Measurements from ENCODE around the gene GIPC3. TPM values are rescaled to one million over a fixed set of nuclear protein-coding genes. Genes with fewer than 3 reads are reported as not detected.

Gene GIPC3, protein sequence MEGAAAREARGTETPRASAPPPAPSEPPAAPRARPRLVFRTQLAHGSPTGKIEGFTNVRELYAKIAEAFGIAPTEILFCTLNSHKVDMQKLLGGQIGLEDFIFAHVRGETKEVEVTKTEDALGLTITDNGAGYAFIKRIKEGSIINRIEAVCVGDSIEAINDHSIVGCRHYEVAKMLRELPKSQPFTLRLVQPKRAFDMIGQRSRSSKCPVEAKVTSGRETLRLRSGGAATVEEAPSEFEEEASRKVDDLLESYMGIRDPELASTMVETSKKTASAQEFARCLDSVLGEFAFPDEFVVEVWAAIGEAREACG
- total RNA-seq (1 to 10 TPM in 2 of 4 donors, under 1 TPM in 2; 0.89 to 2.1 (median 1.2) TPM), polyA plus RNA-seq (1.2 TPM)
- long read RNA-seq, donor 1, full-length matches to known transcripts: 1 of 1 reads
- long read RNA-seq, donor 1, partial matches to known transcripts: 0 of 1 reads
- long read RNA-seq, donor 1, other reads (novel, unspliced or antisense): 0 of 1 reads
- long read RNA-seq, donor 2: 0 reads
- long read RNA-seq, donor 3: 0 reads
- long read RNA-seq, donor 4, partial matches to known transcripts: 2 of 2 reads
- long read RNA-seq, donor 4, other reads (novel, unspliced or antisense): 0 of 2 reads

DNA sequence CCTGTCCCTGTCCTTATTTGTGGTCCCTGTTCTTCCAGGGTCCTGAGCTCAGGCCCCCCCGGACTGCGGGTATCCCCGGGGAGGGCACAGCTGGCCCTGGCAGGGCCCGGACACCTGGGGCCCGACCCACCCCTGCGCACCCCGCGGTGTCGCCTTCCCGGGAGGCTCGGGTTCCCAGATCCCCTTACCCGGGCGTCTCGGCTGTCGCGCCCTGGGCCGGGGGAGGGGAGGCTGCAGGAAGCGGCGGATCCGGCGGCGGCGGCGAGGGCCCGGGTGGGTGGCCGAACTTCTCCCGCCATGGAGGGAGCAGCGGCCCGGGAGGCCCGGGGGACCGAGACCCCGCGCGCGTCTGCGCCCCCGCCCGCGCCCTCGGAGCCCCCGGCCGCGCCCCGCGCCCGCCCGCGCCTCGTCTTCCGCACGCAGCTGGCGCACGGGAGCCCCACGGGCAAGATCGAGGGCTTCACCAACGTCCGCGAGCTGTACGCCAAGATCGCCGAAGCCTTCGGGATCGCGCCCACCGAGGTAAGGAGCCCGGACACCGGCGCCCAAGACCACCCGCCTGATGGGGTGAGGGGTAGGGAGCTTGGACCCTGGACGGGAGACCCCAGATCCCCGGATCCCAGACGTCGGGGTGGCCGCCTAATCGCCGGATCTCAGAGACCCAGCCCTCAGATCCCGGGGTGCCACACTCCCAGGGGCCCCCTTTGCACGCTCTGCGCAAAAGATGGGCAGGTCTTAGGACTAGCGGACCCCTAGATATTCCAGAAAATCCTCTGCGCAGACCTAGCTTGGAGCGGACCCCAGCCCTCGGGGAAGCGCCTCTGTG is at the start of gene GIPC3:
GIPC3 (plus strand) TSS at position 178 of the 826 bp plus-strand sequence; CDS start at position 298, 120 bp downstream.
- DNase-seq (peak in 1 of 3 donors; percentile 62), ATAC-seq (peak; percentile 6 to 17)
- 6% methylated on average over 84 of the region's 84 CpGs for WGBS
- Histone ChIP-seq H3K4me1 (ENCODE audit: control insufficient read depth, insufficient read depth, low read length) (no peaks in the 10 kb centered on the region), H3K9me3 (ENCODE audit: control insufficient read depth, low read length) (no peaks in the 10 kb centered on the region), H3K4me3 (ENCODE audit: low read length) (peak within 1 kb of the TSS; percentile 44), H3K27me3 (ENCODE audit: control insufficient read depth, insufficient read depth) (no peaks in the 10 kb centered on the region), H3K27ac (ENCODE audit: low read length) (no peak within 1 kb of the TSS)
- intact Hi-C loops (cut with DNase I): no loop called here

- Histone ChIP-seq H3K9me3 (ENCODE audit: control insufficient read depth, low read length) (no peaks in the 10 kb centered on the region), H3K27ac (ENCODE audit: low read length) (no peak overlapping the region), H3K4me1 (ENCODE audit: control insufficient read depth, insufficient read depth, low read length) (no peaks in the 10 kb centered on the region), H3K27me3 (ENCODE audit: control insufficient read depth, insufficient read depth) (no peaks in the 10 kb centered on the region), H3K4me3 (ENCODE audit: low read length) (no peak overlapping the region)
- WGBS: 91% methylated on average over 14 of the region's 14 CpGs
- intact Hi-C loops (cut with DNase I): no loop called here
- ATAC-seq (no peak), DNase-seq (peak in 1 of 3 donors; percentile 66)
These were observed 49.7 kb upstream of the GIPC3 start for GRCh38 chr19:3535563-3535965.

DNA sequence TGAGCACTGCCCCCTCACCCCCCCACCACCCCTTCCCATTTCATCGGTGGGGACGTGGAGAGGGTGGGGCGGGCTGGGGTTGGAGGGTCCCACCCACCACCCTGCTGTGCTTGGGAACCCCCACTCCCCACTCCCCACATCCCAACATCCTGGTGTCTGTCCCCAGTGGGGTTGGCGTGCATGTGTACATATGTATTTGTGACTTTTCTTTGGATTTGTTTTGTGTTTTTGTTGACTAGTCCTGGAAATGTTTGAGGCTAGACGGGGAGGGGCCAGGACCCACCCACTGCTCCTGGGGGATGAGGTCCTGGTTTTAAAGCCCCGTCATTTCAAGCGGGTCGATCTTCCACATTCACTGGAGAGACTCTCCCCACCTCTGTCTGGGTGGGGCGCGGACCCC is 49.3 kb upstream of the GIPC3 start:
- Histone ChIP-seq H3K4me3 (ENCODE audit: low read length) (no peak overlapping the region), H3K9me3 (ENCODE audit: control insufficient read depth, low read length) (no peaks in the 10 kb centered on the region), H3K4me1 (ENCODE audit: control insufficient read depth, insufficient read depth, low read length) (no peaks in the 10 kb centered on the region), H3K27me3 (ENCODE audit: control insufficient read depth, insufficient read depth) (no peaks in the 10 kb centered on the region), H3K27ac (ENCODE audit: low read length) (no peak overlapping the region)
- peak in 1 of 3 donors; percentile 40 for DNase-seq
- ATAC-seq: no peak
- 79% methylated on average over 10 of the region's 10 CpGs for whole genome bisulfite sequencing
- intact Hi-C loops (cut with DNase I): no loop called here

DNA sequence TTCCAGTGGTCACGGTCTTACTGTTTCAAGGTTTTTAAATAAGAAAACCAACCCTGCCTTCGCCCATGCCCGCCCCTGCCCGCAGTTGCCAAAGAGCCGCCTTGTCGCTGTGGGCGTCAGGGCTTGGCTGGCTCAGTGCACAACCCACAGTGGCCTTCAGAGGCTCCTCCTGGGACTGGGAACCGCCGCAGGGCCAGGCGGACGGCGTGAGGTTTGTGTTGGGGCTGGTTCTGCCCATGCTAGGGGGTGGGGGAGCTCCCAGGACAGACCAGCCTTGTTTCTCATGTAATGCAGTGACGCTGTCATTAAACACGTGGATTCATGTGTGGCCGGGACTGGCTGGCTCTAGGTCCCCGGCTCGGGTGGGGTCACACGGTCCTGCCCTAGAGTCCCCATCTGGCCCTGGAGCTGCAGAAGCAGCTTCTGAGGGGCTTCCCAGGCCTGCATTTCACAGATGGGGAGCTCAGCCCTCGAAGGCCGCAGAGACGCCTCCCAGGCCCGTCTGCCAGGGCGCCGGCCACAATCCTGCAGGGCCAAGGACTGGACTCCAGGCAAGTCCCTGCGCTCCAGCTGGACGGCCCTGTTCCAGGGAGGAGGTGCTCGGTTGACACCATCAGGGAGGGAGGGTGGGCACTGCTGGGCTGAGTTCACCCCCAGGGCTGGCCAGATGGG is 48.7 kb upstream of the GIPC3 start:
- H3K9me3 ChIP-seq (ENCODE audit: control insufficient read depth, low read length): no peaks in the 10 kb centered on the region
- ATAC-seq (peak; percentile 52 to 68), DNase-seq (peak; percentile 71 to 88 (median 88))
- no peaks in the 10 kb centered on the region for H3K27me3 ChIP-seq (ENCODE audit: control insufficient read depth, insufficient read depth)
- no peaks in the 10 kb centered on the region for H3K4me1 ChIP-seq (ENCODE audit: control insufficient read depth, insufficient read depth, low read length)
- intact Hi-C loops (cut with DNase I): no loop called here
- no peak overlapping the region for H3K4me3 ChIP-seq (ENCODE audit: low read length)
- 64% methylated on average over 27 of the region's 27 CpGs for WGBS
- H3K27ac ChIP-seq (ENCODE audit: low read length): no peak overlapping the region

DNA sequence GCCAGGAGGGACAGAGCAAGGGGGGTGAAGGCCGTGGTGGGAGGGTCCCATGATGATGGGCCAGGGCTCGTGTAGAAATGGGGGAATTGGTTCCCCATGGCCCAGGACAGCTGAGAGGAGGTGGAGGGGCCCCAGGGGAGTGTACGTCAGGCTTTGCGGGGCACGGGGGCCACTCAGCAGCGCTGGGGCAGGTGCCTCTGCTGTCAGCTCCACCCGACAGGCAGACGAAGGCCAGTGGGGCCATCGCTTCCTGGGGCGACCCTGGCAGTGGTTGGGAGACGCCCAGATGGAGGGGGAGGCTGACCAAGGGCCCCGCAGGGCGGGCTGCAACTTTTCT is 48.2 kb upstream of the GIPC3 start:
- H3K4me3 ChIP-seq (ENCODE audit: low read length): no peak overlapping the region
- intact Hi-C loops (cut with DNase I): no loop called here
- no peaks in the 10 kb centered on the region for H3K4me1 ChIP-seq (ENCODE audit: control insufficient read depth, insufficient read depth, low read length)
- 60% methylated on average over 13 of the region's 13 CpGs for WGBS
- no peak overlapping the region for H3K27ac ChIP-seq (ENCODE audit: low read length)
- peak in 1 of 2 donors; percentile 1 for ATAC-seq
- H3K27me3 ChIP-seq (ENCODE audit: control insufficient read depth, insufficient read depth): no peaks in the 10 kb centered on the region
- no peaks in the 10 kb centered on the region for H3K9me3 ChIP-seq (ENCODE audit: control insufficient read depth, low read length)
- no peak for DNase-seq

- Histone ChIP-seq H3K4me3 (ENCODE audit: low read length) (no peak overlapping the region), H3K27me3 (ENCODE audit: control insufficient read depth, insufficient read depth) (no peaks in the 10 kb centered on the region), H3K9me3 (ENCODE audit: control insufficient read depth, low read length) (no peaks in the 10 kb centered on the region), H3K4me1 (ENCODE audit: control insufficient read depth, insufficient read depth, low read length) (no peaks in the 10 kb centered on the region), H3K27ac (ENCODE audit: low read length) (no peak overlapping the region)
- 86% methylated on average over 22 of the region's 22 CpGs for WGBS
- DNase-seq: peak in 2 of 3 donors; percentile 59 to 66
- intact Hi-C loops (cut with DNase I): no loop called here
- ATAC-seq: peak; percentile 3 to 8
These were observed 47.6 kb upstream of the GIPC3 start for GRCh38 chr19:3537438-3538240.

GRCh38 chr19:3538258-3538929 is 46.9 kb upstream of the GIPC3 start:
- DNase-seq (no peak), ATAC-seq (no peak)
- intact Hi-C loops (cut with DNase I): no loop called here
- Histone ChIP-seq H3K27me3 (ENCODE audit: control insufficient read depth, insufficient read depth) (no peaks in the 10 kb centered on the region), H3K9me3 (ENCODE audit: control insufficient read depth, low read length) (no peaks in the 10 kb centered on the region), H3K4me3 (ENCODE audit: low read length) (no peak overlapping the region), H3K4me1 (ENCODE audit: control insufficient read depth, insufficient read depth, low read length) (no peaks in the 10 kb centered on the region), H3K27ac (ENCODE audit: low read length) (no peak overlapping the region)
- 82% methylated on average over 25 of the region's 25 CpGs for WGBS

GRCh38 chr19:3538965-3539755 is 46.1 kb upstream of the GIPC3 start, which contains the start of gene TEKTIP1:
Gene TEKTIP1 (plus strand): TSS chr19:3539174. CDS start chr19:3539178, 4 bp downstream.
- no peak for ATAC-seq
- 56% methylated on average over 28 of the region's 28 CpGs for WGBS
- Histone ChIP-seq H3K27me3 (ENCODE audit: control insufficient read depth, insufficient read depth) (no peaks in the 10 kb centered on the region), H3K9me3 (ENCODE audit: control insufficient read depth, low read length) (no peaks in the 10 kb centered on the region), H3K4me3 (ENCODE audit: low read length) (no peak within 1 kb of the TSS), H3K27ac (ENCODE audit: low read length) (no peak within 1 kb of the TSS), H3K4me1 (ENCODE audit: control insufficient read depth, insufficient read depth, low read length) (no peaks in the 10 kb centered on the region)
- DNase-seq: peak in 2 of 3 donors; percentile 46 to 54
- intact Hi-C loops (cut with DNase I): no loop called here

GRCh38 chr19:3539756-3540118 is 45.5 kb upstream of the GIPC3 start:
- DNase-seq: no peak

More at GRCh38 chr19:3539756-3540118, 45.5 kb upstream of the GIPC3 start:
- H3K4me1 ChIP-seq (ENCODE audit: control insufficient read depth, insufficient read depth, low read length): no peaks in the 10 kb centered on the region
- no peaks in the 10 kb centered on the region for H3K27me3 ChIP-seq (ENCODE audit: control insufficient read depth, insufficient read depth)
- WGBS: 98% methylated on average over 1 of the region's 1 CpG
- no peak for ATAC-seq
- H3K4me3 ChIP-seq (ENCODE audit: low read length): no peak overlapping the region
- H3K9me3 ChIP-seq (ENCODE audit: control insufficient read depth, low read length): no peaks in the 10 kb centered on the region
- intact Hi-C loops (cut with DNase I): loop anchor here in 3 of 4 donors (10.0 kb wide), 2 partner anchors 75 to 165 kb away; partner anchors contain the start of genes PIP5K1C (in 2 of the 3) and TJP3 (in 2 of the 3)
- H3K27ac ChIP-seq (ENCODE audit: low read length): no peak overlapping the region

Measured in right cardiac atrium (tissue), 5 donors.